OCI-LY7 (cell line): Measurements from ENCODE around the gene PPP1R14B. TPM values are rescaled to one million over a fixed set of nuclear protein-coding genes. Genes with fewer than 3 reads are reported as not detected.
A peak's percentile ranks its signal among the peaks of the same experiment; 100 is the strongest.

Source experiments
- BruUV-seq: library from RNA; stranded (reverse); fragments of 400-500 nt; replicated peaks from 2 replicates; lab custom pipeline; 2021; lab: Mats Ljungman, UMichigan
- CTCF ChIA-PET: fragments of 300-600 bp; sonication (Branson Sonifier 250); formaldehyde crosslinking; loops from one replicate; lab custom pipeline; 2022; ENCODE audit warnings: antibody characterized with exemption; ENCODE audit not compliant: unreplicated experiment; lab: Charles Lee
- POLR2A ChIA-PET: fragments of 300-600 bp; sonication (Branson Sonifier 250); formaldehyde crosslinking; loops from one replicate; lab custom pipeline; 2022; ENCODE audit warnings: antibody characterized with exemption; lab: Charles Lee
- DNase-seq: peaks from one replicate; pipeline ENCODE4 v3.0.0-alpha.2; 2015; ENCODE audit warnings: low spot score
- H2AFZ ChIP-seq: fragments of 200-600 bp; sonication (generic), shearing (Covaris generic); 2 replicates; pipeline ENCODE4 v1.6.1; 2014; ENCODE audit warnings: mild to moderate bottlenecking, antibody characterized with exemption, low read length, moderate library complexity
- H3K27ac ChIP-seq: fragments of 200-600 bp; sonication (generic); 2 replicates; pipeline ENCODE4 v1.5.1; 2014; ENCODE audit warnings: mixed run types, low read depth, mild to moderate bottlenecking, moderate library complexity, low read length, inconsistent platforms; ENCODE audit not compliant: poor library complexity, severe bottlenecking
- H3K36me3 ChIP-seq: fragments of 200-600 bp; sonication (generic); 2 replicates; pipeline ENCODE4 v1.6.1; 2014; ENCODE audit warnings: mild to moderate bottlenecking, antibody characterized with exemption, low read length, moderate library complexity, mixed read lengths; ENCODE audit not compliant: insufficient read depth
- H3K4me1 ChIP-seq: fragments of 200-600 bp; sonication (generic); 2 replicates; pipeline ENCODE4 v1.5.1; 2014; ENCODE audit warnings: mild to moderate bottlenecking, low read length; ENCODE audit not compliant: insufficient read depth, poor library complexity, severe bottlenecking
- H3K4me2 ChIP-seq: fragments of 200-600 bp; sonication (generic); 2 replicates; pipeline ENCODE4 v1.6.1; 2014; ENCODE audit warnings: mild to moderate bottlenecking, low read length
- H3K4me3 ChIP-seq: fragments of 200-600 bp; sonication (generic); 2 replicates; pipeline ENCODE4 v1.5.1; 2014; ENCODE audit warnings: mild to moderate bottlenecking, low read depth, low read length; ENCODE audit not compliant: poor library complexity, severe bottlenecking
- H3K79me2 ChIP-seq: fragments of 200-600 bp; sonication (generic); 2 replicates; pipeline ENCODE4 v1.6.1; 2016; ENCODE audit warnings: low read depth, mild to moderate bottlenecking, low read length, moderate library complexity, mixed read lengths; ENCODE audit not compliant: insufficient read depth
- H3K9me2 ChIP-seq: fragments of 200-600 bp; sonication (generic); 2 replicates; pipeline ENCODE4 v1.6.1; 2016; ENCODE audit warnings: mild to moderate bottlenecking, low read length, mixed read lengths; ENCODE audit not compliant: insufficient read depth
- H3K9me3 ChIP-seq: fragments of 200-600 bp; sonication (generic); 2 replicates; pipeline ENCODE4 v1.6.1; 2014; ENCODE audit warnings: mild to moderate bottlenecking, mixed run types, low read length, mixed read lengths
- H4K20me1 ChIP-seq: fragments of 200-600 bp; sonication (generic); 2 replicates; pipeline ENCODE4 v1.6.1; 2014; ENCODE audit warnings: mild to moderate bottlenecking, antibody characterized with exemption, low read length, moderate library complexity, mixed read lengths; ENCODE audit not compliant: insufficient read depth
- CTCF ChIP-seq: fragments of 200-600 bp; sonication (generic); conservative IDR thresholded peaks from 2 replicates; pipeline ENCODE4 v1.5.1; 2014; ENCODE audit warnings: mild to moderate bottlenecking, antibody characterized with exemption, low read length, moderate library complexity, mixed read lengths
- EZH2phosphoT487 ChIP-seq: fragments of 200-600 bp; sonication (generic); IDR thresholded peaks from 2 replicates; pipeline ENCODE4 v1.6.1; 2018; ENCODE audit warnings: low read depth, borderline replicate concordance, mild to moderate bottlenecking, mixed run types, antibody characterized with exemption, low read length, moderate library complexity, mixed read lengths
- intact Hi-C: fragments of 100-400 bp; cut with micrococcal nuclease; formaldehyde crosslinking; loops from one replicate; pipeline ENCODE4 v1.10.0; 2022; ENCODE audit not compliant: unreplicated experiment
- total RNA-seq, 2 experiments: library from RNA; depleted of rRNA in 1 of 2; stranded (reverse); fragments of >200 nt in 1 of 2; shearing (Covaris generic) in 1 of 2; gene quantifications; 2 replicates each; pipeline ENCODE4 v1.2.3, GENCODE V29; 2014 to 2022

The PPP1R14B gene
- total RNA-seq, 2 experiments from 2014 or later, result 198 to 223 TPM

GRCh38 chr11:64232967-64233315, 13.8 kb downstream of the PPP1R14B start:
- no TSS peak for BruUV-seq

GRCh38 chr11:64232182-64232966, 14.4 kb downstream of the PPP1R14B start:
- Histone ChIP-seq H3K27ac (no peak overlapping the region), H2AFZ (no peak overlapping the region), H3K9me3 (no peaks in the 10 kb centered on the region), H3K36me3 (peaks cover 4% of the 10 kb centered on the region; the same call in 1 of the 2 replicates), H3K4me2 (peak overlapping the region; percentile 30; the same call in 1 of the 2 replicates), H3K4me3 (no peak overlapping the region), H3K4me1 (peaks cover 49% of the 10 kb centered on the region), H4K20me1 (no peaks in the 10 kb centered on the region), H3K9me2 (no peaks in the 10 kb centered on the region), H3K79me2 (peaks cover 3% of the 10 kb centered on the region; the same call in 1 of the 2 replicates)
- BruUV-seq, result no TSS peak
- no peak for DNase-seq
- intact Hi-C loops, result no loop called here
- POLR2A ChIA-PET, result interaction anchor here (1.0 to 1.3 kb wide), 3 partner anchors 9 to 26 kb away, joined by 3 to 5 read pairs (median 4); partner anchors contain the start of genes FERMT3 and FKBP2
- TF ChIP-seq CTCF (no peak), EZH2phosphoT487 (no peak)
- CTCF ChIA-PET, result interaction anchor here (0.5 to 0.6 kb wide), 2 partner anchors 13 to 219 kb away, joined by 3 read pairs; no protein-coding TSS in a partner anchor

More at GRCh38 chr11:64232967-64233315, 13.8 kb downstream of the PPP1R14B start:
- Histone ChIP-seq H3K4me3 (no peak overlapping the region), H3K4me1 (peaks cover 44% of the 10 kb centered on the region), H3K4me2 (no peak overlapping the region), H3K79me2 (no peaks in the 10 kb centered on the region; the same call in 1 of the 2 replicates), H3K9me2 (no peaks in the 10 kb centered on the region), H3K36me3 (peaks cover 9% of the 10 kb centered on the region; the same call in 1 of the 2 replicates), H3K9me3 (no peaks in the 10 kb centered on the region), H2AFZ (no peak overlapping the region), H4K20me1 (no peaks in the 10 kb centered on the region), H3K27ac (no peak overlapping the region)
- ChIA-PET CTCF (interaction anchor here (0.6 kb wide), 1 partner anchor 219 kb away, joined by 3 read pairs; no protein-coding TSS in a partner anchor), POLR2A (interaction anchor here (1.2 to 1.3 kb wide), 2 partner anchors 8 to 27 kb away, joined by 4 to 5 read pairs; partner anchors contain the start of genes FERMT3 and FKBP2)
- TF ChIP-seq EZH2phosphoT487 (no peak), CTCF (no peak)
- intact Hi-C loops, result no loop called here
- DNase-seq, result no peak
